NB4 (cell line): ENCODE results near the gene NFIX.

Experiments
- CTCF ChIP-seq: IDR thresholded peaks from one replicate; pipeline ENCODE4 v1.5.1; 2012; ENCODE audit warnings: low read depth, low read length
- POLR2A ChIP-seq: IDR thresholded peaks from 2 replicates; pipeline ENCODE4 v1.6.1; 2011; ENCODE audit warnings: mild to moderate bottlenecking; ENCODE audit not compliant: insufficient read length; ENCODE audit errors: extremely low read depth

- no peak for TF ChIP-seq CTCF
- no peak for TF ChIP-seq POLR2A
Observed at GRCh38 chr19:13035820-13036365, 40.6 kb downstream of the NFIX start.
